Breast epithelium (tissue), 4 donors: ENCODE measurements around the gene DAB2IP. TPM values are rescaled to one million over a fixed set of nuclear protein-coding genes. Genes with fewer than 3 reads are reported as not detected.

ENCODE experiments used
- DNase-seq, 2 donors: peaks; one replicate each; pipeline ENCODE4 v3.0.0-alpha.2; 2019; ENCODE audit warnings: low spot score in 2 of 2
- H3K27ac ChIP-seq, 2 donors: fragments of 200-600 bp; sonication (generic) in 1 of 2; one replicate each; pipeline ENCODE4 v1.5.1; 2016 to 2019; ENCODE audit warnings: mild to moderate bottlenecking in 1 of 2
- H3K27me3 ChIP-seq, 2 donors: fragments of 200-600 bp; sonication (generic) in 1 of 2; one replicate each; pipeline versions ENCODE4 v1.5.1 to v1.6.0; 2017 to 2019; ENCODE audit warnings: control low read depth in 1 of 2, mild to moderate bottlenecking in 1 of 2
- H3K36me3 ChIP-seq: fragments of 200-600 bp; one replicate; pipeline ENCODE4 v1.5.1; 2019
- H3K4me1 ChIP-seq, 2 donors: fragments of 200-600 bp; sonication (generic); one replicate each; pipeline ENCODE4 v1.5.1; 2016 to 2019; ENCODE audit warnings: control low read depth in 1 of 2
- H3K4me3 ChIP-seq, 3 donors: fragments of 200-600 bp; sonication (generic); 1 replicate in 2 of 3; 2 replicates in 1 of 3; pipeline ENCODE4 v1.5.1; 2016 to 2019; ENCODE audit warnings: mild to moderate bottlenecking in 3 of 3, moderate library complexity in 2 of 3
- H3K9me3 ChIP-seq, 2 donors: fragments of 200-600 bp; sonication (generic) in 1 of 2; one replicate each; pipeline ENCODE4 v1.5.1; 2016 to 2019; ENCODE audit warnings: control low read depth in 1 of 2
- CTCF ChIP-seq, 3 donors: fragments of 450-650 bp; IDR thresholded peaks; one replicate each; pipeline ENCODE4 v1.5.1; 2016 to 2017; ENCODE audit warnings: antibody characterized with exemption in 3 of 3, mild to moderate bottlenecking in 3 of 3, moderate library complexity in 3 of 3
- POLR2A ChIP-seq: fragments of 450-650 bp; IDR thresholded peaks from one replicate; pipeline ENCODE4 v1.6.1; 2016; ENCODE audit warnings: antibody characterized with exemption, mild to moderate bottlenecking, moderate library complexity
- POLR2AphosphoS5 ChIP-seq, 3 donors: sonication (generic); formaldehyde crosslinking; IDR thresholded peaks; one replicate each; pipeline ENCODE4 v1.6.1; 2017; ENCODE audit warnings: antibody characterized with exemption in 3 of 3
- intact Hi-C: fragments of 100-400 bp; cut with DNase I; formaldehyde crosslinking; loops from one replicate; pipeline ENCODE4 v1.15.1; 2023; ENCODE audit warnings: low total_unique reads
- total RNA-seq, 3 donors: library from RNA; depleted of rRNA; stranded (reverse); fragments of >200 nt; gene quantifications; one replicate each; pipeline ENCODE4 v1.1.0, GENCODE V29; 2016

DAB2IP gene
- total RNA-seq, 3 donors from 2014 or later: 16.0 to 56.0 (median 55.8) TPM

DNA sequence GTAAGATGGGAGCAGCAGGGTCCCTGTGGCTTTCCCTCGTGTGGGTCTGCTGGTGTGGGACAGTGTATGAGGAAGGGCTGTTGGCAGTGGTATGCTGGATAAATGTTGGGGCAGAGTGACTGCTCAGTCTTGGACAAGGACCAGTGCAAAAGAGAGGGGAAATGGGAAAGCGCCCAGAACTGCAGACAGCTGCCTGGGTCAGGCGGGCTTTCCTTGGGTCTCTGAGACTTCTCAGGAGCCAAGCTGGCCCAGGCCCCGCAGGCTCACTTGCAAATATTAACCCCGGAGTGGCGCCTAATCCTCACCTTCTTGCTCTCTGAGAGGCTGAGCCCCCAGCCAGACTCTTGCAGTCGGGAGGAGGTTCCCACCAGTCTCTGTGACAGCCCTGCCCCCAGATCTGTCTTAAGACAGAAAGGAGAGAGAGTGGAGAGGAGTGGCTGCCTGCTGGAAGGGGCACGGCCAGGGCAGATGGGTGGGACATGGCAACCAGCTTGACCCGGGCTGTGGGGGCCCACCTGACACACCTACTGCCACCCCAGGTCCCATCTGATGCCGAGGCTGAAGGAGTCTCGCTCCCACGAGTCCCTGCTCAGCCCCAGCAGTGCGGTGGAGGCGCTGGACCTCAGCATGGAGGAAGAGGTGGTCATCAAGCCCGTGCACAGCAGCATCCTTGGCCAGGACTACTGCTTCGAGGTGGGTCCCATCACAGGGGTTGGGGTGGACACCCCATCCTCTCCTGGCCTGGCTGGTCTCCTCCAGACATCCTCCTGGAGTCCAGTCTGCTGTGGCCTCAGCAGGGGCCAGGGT is 105.2 kb downstream of the DAB2IP start:
- no peak for DNase-seq
- intact Hi-C loops: no loop called here
- Histone ChIP-seq H3K27ac (peak overlapping the region; percentile 13 to 91), H3K4me1 (peaks cover 20 to 37% of the 10 kb centered on the region in 2 donors), H3K9me3 (no peaks in the 10 kb centered on the region), H3K4me3 (no peak overlapping the region), H3K36me3 (no peaks in the 10 kb centered on the region), H3K27me3 (no peaks in the 10 kb centered on the region)
- no peak for TF ChIP-seq POLR2AphosphoS5 (IDR thresholded peaks at IDR 0.05)
- no peak for TF ChIP-seq CTCF (IDR thresholded peaks at IDR 0.05)
- TF ChIP-seq POLR2A: no peak

DNA sequence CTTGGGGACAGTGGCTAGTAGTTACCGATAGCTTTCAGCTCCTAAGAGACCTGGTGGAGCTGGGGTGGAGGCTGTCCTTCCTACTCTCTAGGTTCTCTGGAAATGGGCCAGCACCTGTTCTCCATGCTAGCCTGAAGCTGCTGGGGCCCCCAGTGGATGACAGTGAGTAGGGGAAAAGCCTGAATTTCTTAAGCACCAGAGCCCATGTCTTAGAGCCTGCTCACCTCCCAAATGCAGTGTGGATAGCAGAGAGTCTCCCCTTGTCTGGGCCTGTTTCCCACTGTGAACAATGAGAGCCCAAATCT is 105.8 kb downstream of the DAB2IP start:
- TF ChIP-seq POLR2AphosphoS5 (IDR thresholded peaks at IDR 0.05): no peak
- TF ChIP-seq CTCF (IDR thresholded peaks at IDR 0.05): no peak
- no peak for TF ChIP-seq POLR2A
- Histone ChIP-seq H3K36me3 (no peaks in the 10 kb centered on the region), H3K4me1 (peaks cover 20 to 31% of the 10 kb centered on the region in 2 donors), H3K27me3 (no peaks in the 10 kb centered on the region), H3K27ac (peak overlapping the region in 1 of 2 donors; percentile 91), H3K9me3 (no peaks in the 10 kb centered on the region), H3K4me3 (no peak overlapping the region)
- no peak for DNase-seq
- intact Hi-C loops: no loop called here

DNA sequence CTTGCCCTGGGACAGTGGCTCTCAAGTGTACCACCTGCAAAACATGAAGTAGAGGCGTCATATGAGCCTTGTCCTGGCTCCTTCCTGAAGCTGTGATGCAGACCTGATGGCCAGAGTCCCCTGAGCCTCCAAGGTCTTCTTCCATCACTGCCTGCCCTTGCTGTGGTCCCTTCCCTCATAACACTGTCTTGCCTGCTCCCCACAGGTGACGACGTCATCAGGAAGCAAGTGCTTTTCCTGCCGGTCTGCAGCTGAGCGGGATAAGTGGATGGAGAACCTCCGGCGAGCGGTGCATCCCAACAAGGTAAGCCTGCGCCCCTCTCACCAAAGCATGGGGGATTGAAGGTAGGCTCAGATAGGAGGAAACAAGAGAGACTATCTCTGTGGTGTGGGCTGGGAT is 107.3 kb downstream of the DAB2IP start:
- intact Hi-C loops: no loop called here
- H3K4me3 ChIP-seq: no peak overlapping the region
- no peak for DNase-seq
- no peak for TF ChIP-seq POLR2AphosphoS5 (IDR thresholded peaks at IDR 0.05)
- TF ChIP-seq CTCF (IDR thresholded peaks at IDR 0.05): no peak
- no peak for TF ChIP-seq POLR2A
- H3K36me3 ChIP-seq: no peaks in the 10 kb centered on the region
- H3K4me1 ChIP-seq: peaks cover 9 to 17% of the 10 kb centered on the region in 2 donors
- no peaks in the 10 kb centered on the region for H3K27me3 ChIP-seq
- no peak overlapping the region for H3K27ac ChIP-seq
- H3K9me3 ChIP-seq: no peaks in the 10 kb centered on the region

GRCh38 chr9:121759996-121760395 is 108.6 kb downstream of the DAB2IP start:
- TF ChIP-seq POLR2AphosphoS5 (IDR thresholded peaks at IDR 0.05) (no peak), POLR2A (no peak), CTCF (IDR thresholded peaks at IDR 0.05) (no peak)
- Histone ChIP-seq H3K36me3 (no peaks in the 10 kb centered on the region), H3K27ac (no peak overlapping the region), H3K4me1 (peaks cover 5 to 15% of the 10 kb centered on the region in 2 donors), H3K4me3 (no peak overlapping the region), H3K9me3 (no peaks in the 10 kb centered on the region), H3K27me3 (no peaks in the 10 kb centered on the region)
- DNase-seq: no peak
- intact Hi-C loops: no loop called here

- no peak for TF ChIP-seq POLR2AphosphoS5 (IDR thresholded peaks at IDR 0.05)
- TF ChIP-seq CTCF (IDR thresholded peaks at IDR 0.05): no peak
- TF ChIP-seq POLR2A: no peak
- Histone ChIP-seq H3K4me3 (no peak overlapping the region), H3K27me3 (no peaks in the 10 kb centered on the region), H3K9me3 (no peaks in the 10 kb centered on the region), H3K36me3 (no peaks in the 10 kb centered on the region), H3K27ac (no peak overlapping the region), H3K4me1 (peaks cover 10 to 17% of the 10 kb centered on the region in 2 donors)
- no peak for DNase-seq
- intact Hi-C loops: no loop called here
Observed at GRCh38 chr9:121760571-121760970, 109.1 kb downstream of the DAB2IP start.
